Measurements from ENCODE around the gene ZXDC. TPM values are rescaled to one million over a fixed set of nuclear protein-coding genes. Genes with fewer than 3 reads are reported as not detected.

ZXDC gene
- total RNA-seq, 1 donor from 2014 or later = 26.6 TPM

- H3K36me3 Mint-ChIP-seq (ENCODE audit: low read depth) = no peaks in the 10 kb centered on the region
- no peaks in the 10 kb centered on the region for H3K9me3 Mint-ChIP-seq (ENCODE audit: low read depth)
- H3K27me3 Mint-ChIP-seq (ENCODE audit: low read depth) = peaks cover 21% of the 10 kb centered on the region
- H3K4me3 Mint-ChIP-seq (ENCODE audit: unreplicated experiment) = no peak overlapping the region
- no peak for TF ChIP-seq CTCF (IDR thresholded peaks at IDR 0.05)
- no peak overlapping the region for H3K27ac Mint-ChIP-seq (ENCODE audit: unreplicated experiment)
- peak; percentile 89 for DNase-seq (ENCODE audit: low spot score)
- peaks cover 3% of the 10 kb centered on the region for H3K4me1 Mint-ChIP-seq (ENCODE audit: low read depth)
These were observed 42.5 kb upstream of the ZXDC start for GRCh38 chr3:126517986-126518778.

- Mint-ChIP-seq H3K4me3 (ENCODE audit: unreplicated experiment) (no peak within 1 kb of the TSS), H3K4me1 (ENCODE audit: low read depth) (peaks cover 3% of the 10 kb centered on the region)
- no peak for TF ChIP-seq CTCF (IDR thresholded peaks at IDR 0.05)
These were observed 41.7 kb upstream of the ZXDC start, which contains the start of gene UROC1 for GRCh38 chr3:126517291-126517951. Gene UROC1, minus strand, starts transcription at chr3:126517773. Its CDS starts 54 bp downstream, at chr3:126517719.

GRCh38 chr3:126516936-126517290 is 41.2 kb upstream of the ZXDC start:
- H3K27ac Mint-ChIP-seq (ENCODE audit: unreplicated experiment) = no peak overlapping the region
- no peak for DNase-seq (ENCODE audit: low spot score)
- peaks cover 15% of the 10 kb centered on the region for H3K27me3 Mint-ChIP-seq (ENCODE audit: low read depth)
- H3K4me3 Mint-ChIP-seq (ENCODE audit: unreplicated experiment) = no peak overlapping the region
- peaks cover 3% of the 10 kb centered on the region for H3K4me1 Mint-ChIP-seq (ENCODE audit: low read depth)
- TF ChIP-seq CTCF (IDR thresholded peaks at IDR 0.05) = no peak
- H3K9me3 Mint-ChIP-seq (ENCODE audit: low read depth) = no peaks in the 10 kb centered on the region
- no peaks in the 10 kb centered on the region for H3K36me3 Mint-ChIP-seq (ENCODE audit: low read depth)

More at GRCh38 chr3:126517291-126517951, 41.7 kb upstream of the ZXDC start, which contains the start of gene UROC1:
- Mint-ChIP-seq H3K27ac (ENCODE audit: unreplicated experiment) (no peak within 1 kb of the TSS), H3K9me3 (ENCODE audit: low read depth) (no peaks in the 10 kb centered on the region), H3K27me3 (ENCODE audit: low read depth) (peaks cover 17% of the 10 kb centered on the region), H3K36me3 (ENCODE audit: low read depth) (no peaks in the 10 kb centered on the region)
- peak; percentile 86 for DNase-seq (ENCODE audit: low spot score)

GRCh38 chr3:126516152-126516935 is 40.7 kb upstream of the ZXDC start:
- Mint-ChIP-seq H3K4me3 (ENCODE audit: unreplicated experiment) (no peak overlapping the region), H3K36me3 (ENCODE audit: low read depth) (no peaks in the 10 kb centered on the region), H3K27ac (ENCODE audit: unreplicated experiment) (no peak overlapping the region), H3K27me3 (ENCODE audit: low read depth) (peaks cover 15% of the 10 kb centered on the region), H3K4me1 (ENCODE audit: low read depth) (peaks cover 3% of the 10 kb centered on the region), H3K9me3 (ENCODE audit: low read depth) (no peaks in the 10 kb centered on the region)
- DNase-seq (ENCODE audit: low spot score) = peak; percentile 48
- TF ChIP-seq CTCF (IDR thresholded peaks at IDR 0.05) = no peak

Measured in chondrocyte (in vitro differentiated cells).